Measurements from ENCODE around the gene CTIF. TPM values are rescaled to one million over a fixed set of nuclear protein-coding genes. Genes with fewer than 3 reads are reported as not detected.

Gene CTIF
- polyA plus RNA-seq, 1 of the 3 experiments (the other 2 are of a cell fraction): 47.2 TPM

DNA sequence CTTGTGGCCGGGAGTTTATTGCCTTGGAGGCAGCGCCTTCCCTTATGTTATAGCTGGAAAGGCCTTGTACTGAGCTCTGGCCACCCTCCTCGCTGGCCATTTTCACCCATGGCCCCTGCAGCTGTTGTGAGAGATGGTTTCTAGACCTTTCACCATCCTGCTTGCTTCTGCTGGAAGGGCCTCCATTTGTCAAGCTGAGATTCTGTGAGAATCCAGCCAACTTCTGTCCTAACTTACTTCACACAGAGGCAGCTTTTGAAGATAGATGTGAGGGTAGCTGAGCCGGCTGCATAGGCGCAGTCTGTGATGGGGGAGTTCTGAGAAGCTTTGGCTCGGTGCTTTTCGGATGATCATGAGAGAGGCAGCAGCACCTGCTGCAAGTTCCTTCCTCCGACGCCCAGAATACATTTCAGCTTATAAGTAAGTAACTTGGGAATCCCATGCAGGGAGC lies 8.7 kb downstream of the CTIF start:
- Histone ChIP-seq H3K27me3 (ENCODE audit: insufficient read depth) (no peaks in the 10 kb centered on the region), H3K4me2 (0 out of 2 replicates have a peak overlapping the region, but pooled peaks have one; percentile 14), H3K9me2 (no peaks in the 10 kb centered on the region), H3F3A (replicated peaks; ENCODE audit: insufficient read depth) (peaks cover 6% of the 10 kb centered on the region), H3K36me3 (replicated peaks in 1 of 2; ENCODE audit: control insufficient read depth in 1 of 2, insufficient read depth in 2 of 2, low read length in 1 of 2) (peaks cover 10 to 19% of the 10 kb centered on the region in 2 experiments), H3K79me2 (ENCODE audit: insufficient read depth) (peaks cover 100% of the 10 kb centered on the region), H2AFZ (ENCODE audit: low read depth) (no peak overlapping the region), H3K9me3 (no peaks in the 10 kb centered on the region), H3K27ac (ENCODE audit: low read depth in 2 of 2, low read length in 1 of 2) (peak overlapping the region in 1 of 2 experiments; percentile 14; a peak in 1 of 4 replicates), H4K20me1 (ENCODE audit: insufficient read depth) (peaks cover 80% of the 10 kb centered on the region), H3K4me1 (ENCODE audit: control insufficient read depth in 1 of 2, insufficient read depth in 2 of 2, low read depth in 1 of 2, low read length in 1 of 2) (peaks cover 47 to 58% of the 10 kb centered on the region in 2 experiments), H3K9ac (no peak overlapping the region), H3K4me3 (ENCODE audit: low read depth in 2 of 2, low read length in 1 of 2) (no peak overlapping the region)
- TF ChIP-seq REST (IDR thresholded peaks at IDR 0.05; ENCODE audit: low read depth, low read length) (no peak), NFIC (IDR thresholded peaks at IDR 0.05; ENCODE audit: borderline replicate concordance) (no peak), RCOR1 (IDR thresholded peaks at IDR 0.05; ENCODE audit: low read length) (no peak), GABPA (IDR thresholded peaks at IDR 0.05; ENCODE audit: low read depth) (no peak), NRF1 (IDR thresholded peaks at IDR 0.05; ENCODE audit: low read depth, low read length) (no peak), GATA2 (CRISPR knock-in tag; IDR thresholded peaks at IDR 0.05) (no peak), USF1 (IDR thresholded peaks at IDR 0.05; ENCODE audit: borderline replicate concordance, low read depth) (no peak)
- 95% methylated on average over 9 of the region's 9 CpGs for WGBS (ENCODE audit: low lambda C conversion rate)
- ChIA-PET POLR2A (no interaction called here), CTCF (interaction anchor here (0.7 to 1.2 kb wide), 5 partner anchors 9 to 117 kb away, joined by 3 read pairs; no protein-coding TSS in a partner anchor)
- no peak for DNase-seq

GRCh38 chr18:48548011-48548771 lies 9.4 kb downstream of the CTIF start:
- Histone ChIP-seq H3K9me3 (no peaks in the 10 kb centered on the region), H3K9ac (no peak overlapping the region), H3K27ac (ENCODE audit: low read depth in 2 of 2, low read length in 1 of 2) (peak overlapping the region; percentile 14 to 19; a peak in 2 of 4 replicates), H3K36me3 (replicated peaks in 1 of 2; ENCODE audit: control insufficient read depth in 1 of 2, insufficient read depth in 2 of 2, low read length in 1 of 2) (peaks cover 10 to 19% of the 10 kb centered on the region in 2 experiments), H3K27me3 (ENCODE audit: insufficient read depth) (no peaks in the 10 kb centered on the region), H3K9me2 (no peaks in the 10 kb centered on the region), H2AFZ (ENCODE audit: low read depth) (no peak overlapping the region), H3K4me1 (ENCODE audit: control insufficient read depth in 1 of 2, insufficient read depth in 2 of 2, low read depth in 1 of 2, low read length in 1 of 2) (peaks cover 40 to 54% of the 10 kb centered on the region in 2 experiments), H3K4me2 (0 out of 2 replicates have a peak overlapping the region, but pooled peaks have one; percentile 14), H3K79me2 (ENCODE audit: insufficient read depth) (peaks cover 100% of the 10 kb centered on the region), H4K20me1 (ENCODE audit: insufficient read depth) (peaks cover 80% of the 10 kb centered on the region), H3F3A (replicated peaks; ENCODE audit: insufficient read depth) (peaks cover 4% of the 10 kb centered on the region), H3K4me3 (ENCODE audit: low read depth in 2 of 2, low read length in 1 of 2) (no peak overlapping the region)
- CTCF ChIA-PET: interaction anchor here (0.6 to 1.2 kb wide), 5 partner anchors 8 to 116 kb away, joined by 3 to 4 read pairs (median 3); no protein-coding TSS in a partner anchor
- POLR2A ChIA-PET: no interaction called here
- 77% methylated on average over 8 of the region's 8 CpGs for WGBS (ENCODE audit: low lambda C conversion rate)
- TF ChIP-seq, protein P1, sequence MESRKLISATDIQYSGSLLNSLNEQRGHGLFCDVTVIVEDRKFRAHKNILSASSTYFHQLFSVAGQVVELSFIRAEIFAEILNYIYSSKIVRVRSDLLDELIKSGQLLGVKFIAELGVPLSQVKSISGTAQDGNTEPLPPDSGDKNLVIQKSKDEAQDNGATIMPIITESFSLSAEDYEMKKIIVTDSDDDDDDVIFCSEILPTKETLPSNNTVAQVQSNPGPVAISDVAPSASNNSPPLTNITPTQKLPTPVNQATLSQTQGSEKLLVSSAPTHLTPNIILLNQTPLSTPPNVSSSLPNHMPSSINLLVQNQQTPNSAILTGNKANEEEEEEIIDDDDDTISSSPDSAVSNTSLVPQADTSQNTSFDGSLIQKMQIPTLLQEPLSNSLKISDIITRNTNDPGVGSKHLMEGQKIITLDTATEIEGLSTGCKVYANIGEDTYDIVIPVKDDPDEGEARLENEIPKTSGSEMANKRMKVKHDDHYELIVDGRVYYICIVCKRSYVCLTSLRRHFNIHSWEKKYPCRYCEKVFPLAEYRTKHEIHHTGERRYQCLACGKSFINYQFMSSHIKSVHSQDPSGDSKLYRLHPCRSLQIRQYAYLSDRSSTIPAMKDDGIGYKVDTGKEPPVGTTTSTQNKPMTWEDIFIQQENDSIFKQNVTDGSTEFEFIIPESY (IDR thresholded peaks at IDR 0.05; ENCODE audit: borderline replicate concordance, low read depth): no peak
- TF ChIP-seq REST (IDR thresholded peaks at IDR 0.05; ENCODE audit: low read depth, low read length) (no peak), CHD2 (IDR thresholded peaks at IDR 0.05; ENCODE audit: low read length, partially characterized antibody) (no peak), IRF3 (IDR thresholded peaks at IDR 0.05; ENCODE audit: low read depth, low read length) (no peak)
- no peak for DNase-seq

Measured in SK-N-SH (cell line).